HL-60 (cell line): ENCODE results near the gene ADGRB3.

Experiments
- DNase-seq, 2 experiments: peaks; one replicate each; pipeline ENCODE4 v3.0.0-alpha.2; 2010 to 2020; ENCODE audit warnings: low read depth in 1 of 2, low spot score in 1 of 2
- H3K27ac ChIP-seq: fragments of 250-450 bp; sonication (Bioruptor Pico); replicated peaks from 2 replicates; pipeline ENCODE4 v1.5.1; 2020; ENCODE audit warnings: mild to moderate bottlenecking, moderate library complexity
- H3K27me3 ChIP-seq: fragments of 250-450 bp; sonication (Bioruptor Pico); 2 replicates; pipeline ENCODE4 v1.5.1; 2021; ENCODE audit warnings: mild to moderate bottlenecking, moderate library complexity; ENCODE audit not compliant: insufficient read depth, poor library complexity, severe bottlenecking
- H3K4me3 ChIP-seq: replicated peaks from 2 replicates; pipeline ENCODE4 v1.5.1; 2011; ENCODE audit warnings: mild to moderate bottlenecking, control low read depth, low read length; ENCODE audit not compliant: insufficient read depth
- CTCF ChIP-seq: IDR thresholded peaks from one replicate; pipeline ENCODE4 v1.5.1; 2011; ENCODE audit warnings: low read length, control low read depth, inconsistent platforms; ENCODE audit not compliant: insufficient read depth
- GABPA ChIP-seq: IDR thresholded peaks from 2 replicates; pipeline ENCODE4 v1.6.1; 2012; ENCODE audit warnings: low read depth
- POLR2AphosphoS5 ChIP-seq: IDR thresholded peaks from 2 replicates; pipeline ENCODE4 v1.6.1; 2012; ENCODE audit warnings: low read depth
- REST ChIP-seq: IDR thresholded peaks from 2 replicates; pipeline ENCODE4 v1.6.1; 2012; ENCODE audit warnings: low read depth; ENCODE audit not compliant: insufficient replicate concordance
- SPI1 ChIP-seq: IDR thresholded peaks from 2 replicates; pipeline ENCODE4 v1.6.1; 2012; ENCODE audit warnings: low read depth, mild to moderate bottlenecking, borderline replicate concordance

ADGRB3 gene

GRCh38 chr6:69232911-69233448, 597.9 kb downstream of the ADGRB3 start:
- TF ChIP-seq POLR2AphosphoS5 = no peak
- no peak for TF ChIP-seq CTCF
- TF ChIP-seq GABPA = no peak
- no peak for TF ChIP-seq SPI1
- TF ChIP-seq REST = peak; percentile 99
- no peak overlapping the region for H3K27ac ChIP-seq
- no peaks in the 10 kb centered on the region for H3K27me3 ChIP-seq
- H3K4me3 ChIP-seq = no peak overlapping the region
- peak; percentile 17 to 51 for DNase-seq

- DNase-seq = no peak
- no peaks in the 10 kb centered on the region for H3K27me3 ChIP-seq
- no peak for TF ChIP-seq CTCF
- no peak for TF ChIP-seq SPI1
- no peak for TF ChIP-seq POLR2AphosphoS5
- no peak for TF ChIP-seq REST
- TF ChIP-seq GABPA = no peak
- no peak overlapping the region for H3K27ac ChIP-seq
- H3K4me3 ChIP-seq = no peak overlapping the region
Measured at GRCh38 chr6:69238067-69238466, 603.0 kb downstream of the ADGRB3 start.

GRCh38 chr6:69246983-69247382, 611.9 kb downstream of the ADGRB3 start:
- H3K27me3 ChIP-seq = no peaks in the 10 kb centered on the region
- H3K27ac ChIP-seq = no peak overlapping the region
- TF ChIP-seq SPI1 (no peak), GABPA (no peak), POLR2AphosphoS5 (no peak), REST (no peak), CTCF (no peak)
- no peak for DNase-seq
- no peak overlapping the region for H3K4me3 ChIP-seq
